GM19463 (cell line): ENCODE data around the gene HS3ST5.
"Not testable (repeated sequence)": the region's sequence is repeated elsewhere in the genome, so short reads cannot be mapped to it uniquely, and the experiment has no call there.

Experiments
- ATAC-seq: cut with Tn5 transposase; IDR thresholded peaks from one replicate; pipeline ENCODE4 v1.9.1; 2021; ENCODE audit warnings: mild to moderate bottlenecking, moderate library complexity; ENCODE audit not compliant: unreplicated experiment

The HS3ST5 gene

DNA sequence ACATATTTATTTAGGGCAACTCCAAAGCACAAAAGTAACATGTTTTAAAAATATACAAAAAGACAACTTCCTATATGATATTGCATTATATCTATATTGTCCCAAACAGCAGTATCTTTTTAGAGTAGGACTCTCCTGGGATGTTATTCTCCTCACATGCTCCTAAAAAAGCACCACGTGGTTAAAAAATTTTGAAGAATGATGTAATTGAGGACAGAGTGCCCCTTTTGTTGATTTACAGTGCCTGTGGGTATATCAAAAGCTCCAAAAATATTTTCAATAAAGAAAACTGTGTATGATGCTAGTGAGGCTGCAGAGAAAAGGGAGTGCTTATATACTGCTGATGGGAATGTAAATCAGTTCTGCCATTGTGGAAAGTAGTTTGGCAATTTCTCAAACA, 241.6 kb downstream of the HS3ST5 start:
- no peak for ATAC-seq

DNA sequence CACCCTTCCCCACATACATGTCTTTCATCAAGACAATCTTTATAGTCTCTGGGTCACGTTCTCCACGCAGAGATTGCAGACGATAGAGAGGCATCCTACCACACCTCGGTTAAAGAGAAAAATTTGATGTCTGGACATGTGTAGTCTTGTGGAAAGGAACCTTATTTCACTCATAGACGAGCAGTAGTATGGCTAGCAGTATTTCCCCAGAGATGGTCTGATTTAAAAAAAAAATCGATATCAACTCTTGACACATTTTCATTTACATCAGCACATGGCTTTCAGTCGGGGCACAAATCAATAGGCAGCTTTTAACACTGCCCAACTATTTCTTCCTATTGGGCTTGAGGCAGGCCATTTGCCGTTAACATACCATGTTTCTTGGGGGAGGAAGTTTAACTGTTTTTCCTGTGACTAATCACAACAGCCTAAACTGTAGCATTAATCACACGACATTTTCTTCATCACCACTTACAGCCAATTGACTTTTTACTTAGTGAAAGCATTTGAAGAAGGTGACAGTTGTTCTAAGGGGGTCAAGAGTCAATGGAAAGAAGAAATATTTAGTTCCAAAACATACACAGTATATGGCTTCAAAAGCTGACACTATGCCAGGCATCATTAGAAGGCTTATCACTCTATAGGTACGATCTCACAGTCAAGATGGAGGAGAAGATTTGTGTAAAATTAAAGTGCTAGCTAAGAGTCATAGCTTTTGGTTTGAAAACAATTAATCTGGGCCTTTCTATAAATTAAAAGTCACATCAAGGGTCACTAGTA, 242.4 kb downstream of the HS3ST5 start:
- ATAC-seq: no peak

DNA sequence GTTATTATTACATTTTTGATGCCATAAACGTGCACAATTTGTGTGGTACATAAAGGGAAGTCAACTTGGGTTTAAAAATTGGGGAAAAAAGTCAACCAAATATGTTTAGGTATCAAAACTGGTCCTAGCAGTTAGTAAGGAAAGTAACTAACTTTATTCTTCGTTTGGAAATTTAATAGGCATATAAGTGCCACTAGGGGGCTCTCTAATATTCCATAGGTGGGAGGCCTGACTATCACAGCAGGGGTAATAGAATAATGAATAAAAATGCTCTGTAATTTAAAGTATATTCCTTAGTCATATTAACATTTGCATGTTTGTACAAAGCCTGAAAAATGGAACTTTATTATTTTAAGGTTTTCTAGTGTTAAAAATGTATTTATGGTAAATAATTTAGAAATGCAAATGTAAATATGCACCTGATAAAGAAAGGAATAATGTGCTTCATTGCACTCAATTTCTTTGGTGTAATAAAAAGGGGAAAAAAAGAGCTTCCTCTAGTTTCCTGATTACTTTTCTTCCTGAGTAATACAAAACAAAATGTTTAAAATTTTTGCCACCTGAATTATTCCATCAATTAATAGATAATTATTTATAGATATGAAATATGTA, 246.2 kb downstream of the HS3ST5 start:
- no peak for ATAC-seq

DNA sequence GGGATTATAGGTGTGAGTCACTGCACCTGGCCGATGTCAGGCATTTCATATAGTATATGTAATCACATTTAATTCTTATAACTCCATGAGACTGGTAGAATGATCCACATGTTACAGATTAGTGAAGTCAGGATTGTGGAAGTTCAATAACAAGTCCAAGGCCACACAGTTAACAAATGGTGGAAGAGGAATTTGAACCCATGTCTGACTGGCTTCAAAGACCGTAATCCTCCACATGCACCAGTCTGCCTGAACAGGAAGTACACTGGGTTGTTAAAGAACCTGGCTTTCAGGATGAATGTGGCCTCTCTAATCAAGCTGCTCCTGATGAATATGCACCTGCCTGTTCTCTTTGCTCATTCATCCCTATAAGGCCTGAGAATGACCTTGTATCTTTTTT, 249.9 kb downstream of the HS3ST5 start:
- ATAC-seq: no peak

- ATAC-seq: no peak
Measured at GRCh38 chr6:114090626-114091025, 252.2 kb downstream of the HS3ST5 start.

DNA sequence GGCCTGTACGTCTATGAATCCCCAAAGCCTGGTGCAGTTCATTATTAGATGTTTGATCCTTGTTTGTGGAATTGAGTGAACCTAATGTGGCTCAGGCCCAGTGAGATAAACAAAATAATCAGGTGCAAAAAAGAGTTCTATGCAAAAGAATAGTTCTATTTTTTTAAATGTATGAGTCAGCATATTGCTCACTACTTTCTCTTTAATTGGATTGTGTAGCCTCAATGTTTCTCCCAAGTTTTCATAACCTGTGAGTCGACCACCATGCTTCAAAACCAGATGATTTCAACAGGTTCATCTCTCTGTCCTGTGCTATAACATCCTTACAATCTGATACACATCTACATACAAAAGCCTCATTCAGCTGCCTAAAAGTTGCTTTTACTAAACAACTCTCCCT, 255.3 kb downstream of the HS3ST5 start:
- ATAC-seq: no peak

DNA sequence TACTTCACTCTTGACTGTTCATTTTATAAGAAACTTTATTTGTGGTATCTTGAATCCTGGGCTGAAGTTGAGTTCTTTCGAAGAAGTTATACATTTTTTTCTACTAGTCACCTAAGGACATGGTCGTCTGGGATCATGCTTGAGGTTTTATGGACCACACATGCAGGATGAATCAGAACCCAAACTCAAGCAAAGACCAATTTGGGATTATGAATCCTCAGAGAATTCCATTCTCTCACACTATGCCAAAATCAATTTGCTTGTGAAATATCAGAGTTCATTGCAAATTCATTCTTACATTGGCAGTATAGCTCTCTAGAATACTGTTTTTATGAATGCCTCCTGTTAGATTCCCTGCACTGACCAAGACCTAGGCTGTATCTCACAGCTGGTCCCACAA, 257.6 kb downstream of the HS3ST5 start:
- no peak for ATAC-seq

DNA sequence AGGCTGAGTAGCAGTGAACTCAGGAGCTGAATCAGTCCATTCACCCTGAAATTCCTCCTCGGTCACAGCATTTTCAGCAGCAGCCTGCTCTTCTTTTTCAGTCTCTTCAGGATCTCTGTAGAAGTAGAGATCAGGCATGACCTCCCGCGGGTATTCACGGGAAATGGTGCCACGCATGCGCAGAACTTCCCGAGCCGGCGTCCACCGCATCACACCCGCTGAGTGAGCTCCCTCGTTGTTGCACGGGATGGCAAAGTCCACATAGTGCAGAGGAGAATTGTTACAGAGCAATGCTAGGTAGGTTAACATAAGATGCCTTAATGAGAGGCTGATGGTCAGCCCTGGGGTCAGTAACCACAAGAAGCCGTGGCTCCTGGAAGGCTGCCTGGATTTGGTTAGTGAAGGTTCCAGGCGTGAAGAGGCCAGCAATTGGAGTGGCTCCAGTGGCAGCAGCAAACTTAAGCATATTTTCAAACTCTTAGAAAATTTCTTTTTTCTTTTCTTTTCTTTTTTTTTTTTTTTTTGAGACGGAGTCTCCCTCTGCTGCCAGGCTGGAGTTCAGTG, 258.4 kb downstream of the HS3ST5 start:
- ATAC-seq: no peak

- no peak for ATAC-seq
Measured at GRCh38 chr6:114083251-114083650, 259.6 kb downstream of the HS3ST5 start.

- ATAC-seq: no peak
Measured at GRCh38 chr6:114081730-114082129, 261.1 kb downstream of the HS3ST5 start.

DNA sequence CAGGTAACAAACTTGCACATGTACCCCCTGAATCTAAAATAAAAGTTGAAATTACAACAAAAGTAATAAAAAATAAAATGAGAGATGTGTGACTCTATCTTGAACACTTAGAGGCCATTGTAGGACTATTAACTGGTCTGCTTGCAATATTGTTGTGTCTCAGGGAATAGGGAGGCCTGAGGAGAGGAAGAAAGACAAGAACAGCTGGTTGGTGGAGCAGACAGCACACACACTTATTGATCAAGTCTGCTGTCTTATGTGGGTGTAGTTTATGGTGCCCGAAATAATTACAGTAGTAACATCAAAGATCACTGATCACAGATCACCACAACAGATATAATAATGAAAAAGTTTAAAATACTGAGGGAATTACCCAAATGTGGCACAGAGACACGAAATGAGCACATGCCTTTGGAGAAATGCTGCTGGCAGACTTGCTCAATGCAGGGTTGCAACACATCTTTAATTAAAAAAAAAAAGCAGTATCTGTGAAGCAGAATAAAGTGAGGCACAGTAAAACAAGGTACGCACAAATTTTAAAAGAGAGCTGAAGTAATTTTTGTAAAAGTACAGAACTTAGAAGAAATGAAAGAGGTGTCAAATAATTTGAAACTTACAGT, 261.8 kb downstream of the HS3ST5 start:
- ATAC-seq: no peak

GRCh38 chr6:114080410-114080809, 262.4 kb downstream of the HS3ST5 start:
- ATAC-seq: not testable (repeated sequence)

DNA sequence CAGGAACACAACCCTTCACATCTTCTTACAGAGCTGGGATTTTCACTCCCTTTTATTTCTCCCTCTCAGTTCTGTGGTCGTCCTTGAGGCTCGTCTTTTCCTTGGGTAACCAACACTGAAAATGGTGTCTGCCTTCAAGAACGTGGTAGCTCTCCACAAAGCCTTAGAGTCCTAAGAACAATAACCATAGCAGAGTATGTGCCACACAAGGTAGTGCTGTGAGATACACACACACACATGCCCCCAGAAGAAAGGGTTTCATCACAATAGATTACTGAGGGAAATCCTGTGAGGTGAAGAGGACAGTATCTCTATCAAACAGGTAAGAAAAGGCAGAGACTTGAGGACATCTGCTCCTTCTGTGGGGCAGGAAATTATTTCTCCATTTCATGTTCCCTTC, 267.0 kb downstream of the HS3ST5 start:
- ATAC-seq: no peak

- no peak for ATAC-seq
Measured at GRCh38 chr6:114075300-114075699, 267.5 kb downstream of the HS3ST5 start.

GRCh38 chr6:114068771-114069170, 274.1 kb downstream of the HS3ST5 start:
- ATAC-seq: no peak

DNA sequence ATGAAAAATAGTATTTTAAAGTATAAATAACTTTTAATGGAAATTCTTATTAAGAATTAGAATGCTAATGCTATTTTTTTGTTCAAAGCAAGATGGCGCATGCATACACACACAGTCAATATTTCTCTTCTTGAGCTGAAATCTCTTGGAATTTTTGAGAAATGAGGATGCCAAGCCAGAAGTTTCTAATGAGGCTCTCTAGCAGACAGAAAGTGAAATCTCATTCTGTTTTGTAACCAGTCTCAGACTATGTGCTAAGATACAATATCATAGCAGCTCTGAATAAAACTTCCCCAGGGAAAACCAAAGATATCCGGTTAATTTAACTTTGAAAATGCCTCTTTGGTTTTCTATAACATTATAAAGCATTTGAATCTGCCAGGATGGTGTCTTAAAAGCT, 274.7 kb downstream of the HS3ST5 start:
- ATAC-seq: no peak

DNA sequence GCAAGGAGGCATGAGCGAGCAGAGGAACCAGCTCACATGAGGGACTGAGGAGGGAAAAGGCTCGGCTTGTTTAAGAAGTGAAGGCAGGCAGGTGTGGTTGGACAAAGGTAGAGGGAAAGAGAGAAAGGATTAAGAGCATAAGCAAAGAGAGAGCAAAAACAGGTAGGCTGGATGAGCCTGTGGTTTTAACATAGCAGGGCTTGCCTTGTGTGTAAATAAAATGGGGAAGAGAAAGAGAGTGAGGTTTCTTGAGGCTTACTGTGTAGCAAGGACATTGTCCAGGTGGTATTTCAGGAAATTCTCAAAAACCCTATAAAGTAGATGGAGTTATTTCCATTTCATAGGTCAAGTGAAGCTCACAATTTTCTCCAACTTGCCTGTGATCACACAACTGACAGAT, 278.0 kb downstream of the HS3ST5 start:
- ATAC-seq: no peak

DNA sequence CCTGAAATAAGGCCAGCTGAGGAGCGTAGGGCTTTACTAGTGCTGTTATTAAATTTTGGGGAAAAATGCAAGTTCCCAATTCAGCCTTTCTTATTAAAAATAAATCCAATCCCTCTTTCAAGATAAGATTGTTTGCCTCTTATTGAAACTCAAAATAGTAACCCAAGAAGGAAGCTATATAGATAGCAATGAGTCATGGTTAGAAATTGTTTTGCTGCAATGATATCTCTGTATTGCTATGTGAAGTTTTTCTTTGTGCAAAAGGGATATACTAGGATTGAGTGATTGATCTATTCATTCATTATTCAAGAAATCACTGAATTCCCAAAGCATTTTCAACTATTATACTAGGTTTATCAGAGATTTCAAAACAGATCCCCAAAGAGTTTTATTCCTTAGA, 278.9 kb downstream of the HS3ST5 start:
- ATAC-seq: no peak

GRCh38 chr6:114062199-114062598, 280.6 kb downstream of the HS3ST5 start:
- no peak for ATAC-seq

GRCh38 chr6:114061741-114062140, 281.1 kb downstream of the HS3ST5 start:
- no peak for ATAC-seq

DNA sequence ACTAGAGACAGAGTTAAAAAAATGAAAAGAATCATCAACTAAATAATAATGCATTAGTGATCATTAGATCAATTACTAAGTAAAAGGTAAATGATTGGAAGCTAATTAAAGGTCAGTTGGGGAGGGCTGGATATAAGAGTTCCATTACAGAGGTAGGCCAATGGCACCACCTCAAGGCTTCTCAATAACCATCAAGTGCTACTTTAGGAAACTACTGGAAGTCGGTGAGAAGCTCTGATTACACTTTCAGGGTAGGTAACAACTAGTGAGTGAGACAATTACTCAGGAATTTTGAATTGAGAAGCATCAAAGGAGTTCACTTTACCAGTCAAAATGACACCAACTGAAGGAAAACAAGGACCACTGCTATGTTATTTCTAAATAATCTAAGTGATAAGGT, 281.7 kb downstream of the HS3ST5 start:
- ATAC-seq: no peak

DNA sequence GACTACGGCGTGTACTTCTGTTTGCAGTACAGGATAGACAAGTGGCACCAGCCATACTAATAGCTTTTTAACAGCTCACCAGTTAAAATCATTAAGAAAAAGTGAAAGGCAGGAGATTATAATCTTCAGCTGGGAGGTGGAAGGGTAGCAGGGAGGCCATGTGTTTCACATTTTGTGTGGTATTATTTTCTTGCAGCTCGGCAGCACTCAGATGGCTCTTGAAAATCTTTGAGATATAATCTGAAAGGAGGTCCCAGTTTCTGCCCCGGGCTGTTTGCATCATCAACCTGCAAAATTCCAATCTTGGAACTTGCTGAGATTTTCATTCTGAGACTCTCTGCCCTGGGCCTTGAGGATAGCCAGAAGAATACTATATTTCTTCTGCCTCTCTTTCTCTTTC, 284.4 kb downstream of the HS3ST5 start:
- ATAC-seq: no peak
